Fibroblast of skin of abdomen (primary cell): ENCODE data around the gene MDH1B.

ENCODE experiments used
- DNase-seq: peaks from one replicate; pipeline ENCODE4 v3.0.0-alpha.2; 2013

MDH1B gene

DNA sequence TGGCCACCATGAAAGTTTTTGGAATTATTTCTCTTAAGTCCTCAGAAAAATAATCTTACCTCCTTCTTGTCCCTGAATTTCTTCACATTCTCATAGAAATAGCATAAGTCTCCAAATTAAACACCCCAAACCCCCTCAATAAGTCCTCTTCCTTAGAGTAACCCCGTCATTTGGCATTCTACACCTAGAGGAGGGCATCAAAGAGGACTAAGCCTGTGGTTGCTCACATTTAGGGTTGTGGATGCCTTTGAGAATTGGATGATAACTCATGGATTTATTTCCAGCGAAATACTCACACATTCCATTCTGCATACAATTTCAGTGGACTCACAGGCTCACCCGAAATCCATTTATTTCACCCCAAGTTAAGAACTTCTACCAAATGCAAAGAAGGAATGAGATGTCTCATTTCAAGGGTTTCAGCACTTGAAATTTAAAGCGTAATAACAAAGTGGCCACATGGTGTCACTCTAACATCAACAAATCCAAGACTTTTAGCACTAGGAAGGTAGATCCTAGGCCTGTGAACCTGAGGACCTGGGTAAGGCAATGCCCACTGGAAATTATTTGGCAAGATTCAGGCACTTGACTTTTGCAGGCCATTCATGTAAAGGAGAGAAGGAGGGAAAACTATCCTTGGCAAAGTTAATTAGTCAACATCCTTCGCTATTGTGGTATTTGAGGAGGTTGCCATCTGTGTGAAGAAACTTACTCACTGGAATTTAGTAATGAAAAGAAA, 71.6 kb downstream of the MDH1B start:
- peak; percentile 51 for DNase-seq

- no peak for DNase-seq
These were observed 72.2 kb downstream of the MDH1B start for GRCh38 chr2:206692971-206693370.

DNA sequence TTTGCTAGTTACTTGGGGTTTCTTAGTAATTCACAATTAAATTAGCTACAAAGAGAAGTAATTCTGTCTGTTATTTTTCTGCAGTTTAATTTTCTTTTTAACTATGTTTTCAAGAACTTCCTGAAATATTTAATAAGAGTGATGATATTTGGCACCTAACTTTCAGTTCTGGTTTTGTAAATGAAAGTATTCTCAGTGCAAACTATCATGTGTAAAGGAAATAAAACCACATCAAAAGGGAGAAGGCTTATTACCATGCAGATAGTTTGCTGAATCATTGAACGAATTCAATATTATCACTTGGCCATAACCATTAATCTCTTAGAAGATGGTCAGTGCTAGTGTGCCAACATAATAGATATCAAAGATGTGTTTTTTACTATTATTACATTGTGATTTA, 76.1 kb downstream of the MDH1B start:
- no peak for DNase-seq

DNA sequence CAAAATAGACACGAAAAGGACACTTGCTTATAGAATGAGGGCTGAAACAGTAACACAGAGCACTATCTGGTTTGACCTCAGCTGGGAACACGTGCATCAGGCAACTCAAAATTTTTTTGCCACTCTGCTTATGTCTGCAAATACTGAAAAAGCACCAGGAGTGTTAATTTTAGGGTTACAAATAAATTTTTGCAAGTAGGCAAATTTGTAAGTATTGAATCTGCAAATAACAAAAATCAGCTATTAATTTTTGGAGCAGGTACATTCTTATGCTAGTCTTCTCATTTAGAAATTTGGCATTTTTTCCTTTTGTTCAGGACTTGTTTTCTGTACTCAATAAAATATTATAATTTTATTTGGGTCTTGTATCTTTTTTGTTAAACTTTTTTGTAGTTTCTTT, 76.7 kb downstream of the MDH1B start:
- no peak for DNase-seq
